Right kidney (tissue), 1 donor: ENCODE data around the gene ZSCAN5A.
A peak's percentile ranks its signal among the peaks of the same experiment; 100 is the strongest.
"Not testable (repeated sequence)": the region's sequence is repeated elsewhere in the genome, so short reads cannot be mapped to it uniquely, and the experiment has no call there.

Source experiments
- DNase-seq: peaks from one replicate; pipeline ENCODE4 v3.0.0-alpha.2; 2016

The ZSCAN5A gene

GRCh38 chr19:56272161-56272798, 42.4 kb downstream of the ZSCAN5A start, which contains the start of gene EDDM13:
TSS of gene EDDM13 (plus strand) at chr19:56272748. CDS start at chr19:56272835, 87 bp downstream.
- no peak for DNase-seq

GRCh38 chr19:56271151-56271550, 43.5 kb downstream of the ZSCAN5A start:
- no peak for DNase-seq

- no peak for DNase-seq
Measured at GRCh38 chr19:56270676-56271075, 44.0 kb downstream of the ZSCAN5A start.

- no peak for DNase-seq
Measured at GRCh38 chr19:56269348-56269747, 45.3 kb downstream of the ZSCAN5A start.

GRCh38 chr19:56266051-56266450, 48.6 kb downstream of the ZSCAN5A start:
- DNase-seq: no peak

- no peak for DNase-seq
Measured at GRCh38 chr19:56263319-56263718, 51.3 kb downstream of the ZSCAN5A start.

- DNase-seq: not testable (repeated sequence)
Measured at GRCh38 chr19:56261932-56262331, 52.7 kb downstream of the ZSCAN5A start.

GRCh38 chr19:56261145-56261544, 53.5 kb downstream of the ZSCAN5A start:
- DNase-seq: no peak

GRCh38 chr19:56258272-56258671, 56.4 kb downstream of the ZSCAN5A start:
- DNase-seq: no peak

GRCh38 chr19:56253737-56254136, 60.9 kb downstream of the ZSCAN5A start:
- no peak for DNase-seq

GRCh38 chr19:56252699-56253422, 61.8 kb downstream of the ZSCAN5A start:
- peak; percentile 58 for DNase-seq

GRCh38 chr19:56248736-56249338, 65.8 kb downstream of the ZSCAN5A start:
- DNase-seq: not testable (repeated sequence)

GRCh38 chr19:56245764-56246163, 68.9 kb downstream of the ZSCAN5A start:
- not testable (repeated sequence) for DNase-seq

- no peak for DNase-seq
Measured at GRCh38 chr19:56245121-56245740, 69.4 kb downstream of the ZSCAN5A start.

GRCh38 chr19:56223481-56223880, 91.2 kb downstream of the ZSCAN5A start:
- DNase-seq: no peak

- DNase-seq: no peak
Measured at GRCh38 chr19:56222901-56223300, 91.7 kb downstream of the ZSCAN5A start.

GRCh38 chr19:56221851-56222250, 92.8 kb downstream of the ZSCAN5A start:
- DNase-seq: no peak

- DNase-seq: not testable (repeated sequence)
Measured at GRCh38 chr19:56221442-56221841, 93.2 kb downstream of the ZSCAN5A start.

- DNase-seq: no peak
Measured at GRCh38 chr19:56218961-56219360, 95.7 kb downstream of the ZSCAN5A start.

- peak; percentile 70 for DNase-seq
Measured at GRCh38 chr19:56217039-56217949, 97.3 kb downstream of the ZSCAN5A start.

GRCh38 chr19:56211718-56212117, 102.9 kb downstream of the ZSCAN5A start:
- no peak for DNase-seq

- not testable (repeated sequence) for DNase-seq
Measured at GRCh38 chr19:56210036-56210435, 104.6 kb downstream of the ZSCAN5A start.
